ENCODE results near the gene PROP1.
"Not testable (repeated sequence)": the region's sequence is repeated elsewhere in the genome, so short reads cannot be mapped to it uniquely, and the experiment has no call there.

PROP1 gene

GRCh38 chr5:177995691-177996595 is at the start of gene PROP1:
TSS of gene PROP1 (minus strand) at chr5:177996242. CDS start at chr5:177995933, 309 bp downstream.
- no peak for DNase-seq

DNA sequence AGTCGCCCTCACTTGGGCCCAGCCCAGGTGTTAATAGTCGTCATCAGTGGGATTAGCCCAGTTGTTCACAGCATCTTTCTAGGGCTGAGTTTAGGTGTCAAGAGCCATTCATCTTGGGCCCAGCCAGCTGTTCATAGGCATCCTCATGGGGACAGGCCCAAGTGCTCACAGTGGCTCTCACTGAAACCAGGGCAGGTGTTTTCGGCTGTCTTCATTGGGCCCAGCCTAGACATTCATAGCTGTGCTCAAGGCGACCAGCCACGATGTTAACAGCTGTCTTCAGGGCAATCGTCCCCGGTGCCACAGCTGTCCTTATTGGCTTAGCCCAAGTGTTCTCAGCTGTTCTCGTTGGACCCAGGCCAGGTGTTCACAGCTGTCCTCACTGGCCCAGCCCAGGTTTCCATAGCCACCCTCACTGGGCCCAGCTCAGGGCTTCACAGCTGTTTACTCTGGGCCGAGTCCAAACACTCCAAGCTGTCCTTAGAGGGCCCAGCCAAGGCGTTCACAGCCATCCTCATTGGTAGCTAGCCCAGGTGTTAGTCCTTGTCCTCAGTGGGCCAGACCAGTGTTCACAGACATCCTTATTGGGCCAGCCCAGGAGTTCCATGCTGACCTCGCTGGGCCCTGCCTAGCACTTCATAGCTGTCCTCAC is 23.5 kb upstream of the PROP1 start:
- DNase-seq, result not testable (repeated sequence)

DNA sequence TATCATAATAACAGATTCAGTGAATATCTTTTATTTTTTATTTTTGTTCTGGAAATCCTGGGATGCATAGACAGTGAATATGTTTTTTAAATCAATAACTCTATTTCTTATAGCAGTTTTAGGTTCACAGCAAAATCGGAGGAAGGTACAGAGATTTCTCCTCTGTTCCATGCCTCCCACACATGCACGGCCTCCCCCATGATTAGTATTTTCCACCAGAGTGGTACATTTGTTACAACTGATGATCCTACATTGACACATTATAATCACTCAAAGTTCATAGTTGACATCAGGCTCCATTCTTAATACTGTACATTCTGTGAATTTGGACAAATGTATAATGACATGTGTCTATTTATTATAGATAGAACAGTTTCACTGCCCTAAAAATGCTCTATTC is 16.7 kb upstream of the PROP1 start:
- not testable (repeated sequence) for DNase-seq

DNA sequence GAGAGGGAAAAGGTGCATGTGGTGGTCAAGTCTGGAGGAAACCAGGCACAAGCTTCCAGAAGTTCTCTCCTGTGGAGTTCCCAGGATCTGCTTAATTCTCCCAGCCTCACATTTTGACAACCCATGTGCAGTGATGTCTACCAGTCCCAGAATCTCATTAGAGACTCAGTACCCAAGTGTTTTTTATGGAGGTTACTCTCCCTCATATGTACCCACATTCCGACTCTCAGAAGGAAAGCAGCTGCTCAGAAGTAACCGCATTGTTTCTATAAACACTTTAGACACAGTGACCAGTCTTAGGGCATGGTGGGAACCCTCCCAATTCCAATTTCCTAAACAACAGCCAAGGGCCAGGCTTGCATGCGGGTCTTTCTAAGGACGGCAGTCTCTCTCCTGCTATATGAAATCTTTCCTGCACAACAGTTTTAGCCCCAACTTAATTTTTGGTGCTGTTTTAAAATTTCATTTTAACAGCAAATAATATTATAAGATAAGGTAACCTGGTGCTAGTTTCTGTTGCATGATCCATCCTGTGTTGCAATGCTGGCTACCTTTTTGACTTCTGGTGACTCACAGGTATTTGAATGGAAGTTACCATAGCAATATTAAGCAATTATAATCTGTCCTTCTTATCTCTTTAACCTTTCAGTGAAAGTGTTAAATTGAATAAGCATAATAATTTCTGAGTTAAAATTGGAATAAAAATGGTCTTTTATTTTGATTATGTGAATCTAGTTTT is 15.9 kb upstream of the PROP1 start:
- not testable (repeated sequence) for DNase-seq

DNA sequence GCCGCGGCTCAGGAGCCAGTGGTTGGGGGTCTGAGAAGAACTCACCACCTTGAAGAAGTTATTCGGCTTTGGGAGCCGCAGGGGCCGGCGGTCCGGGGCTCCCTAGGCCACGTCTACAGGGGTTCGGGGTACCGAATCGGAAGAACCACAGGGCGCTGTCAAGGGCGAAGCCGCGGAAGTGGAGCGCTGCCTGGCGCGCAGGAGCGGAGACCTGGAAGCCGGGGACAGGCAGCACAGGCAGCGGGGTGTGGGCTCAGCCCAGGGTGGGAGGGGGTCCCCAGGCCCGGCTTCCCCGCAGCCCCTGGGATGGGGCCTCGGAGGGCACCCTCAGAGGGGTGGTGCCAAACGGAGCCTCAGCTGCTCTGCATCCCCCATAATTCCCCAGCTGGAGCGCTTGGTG is 11.2 kb upstream of the PROP1 start:
- not testable (repeated sequence) for DNase-seq

DNA sequence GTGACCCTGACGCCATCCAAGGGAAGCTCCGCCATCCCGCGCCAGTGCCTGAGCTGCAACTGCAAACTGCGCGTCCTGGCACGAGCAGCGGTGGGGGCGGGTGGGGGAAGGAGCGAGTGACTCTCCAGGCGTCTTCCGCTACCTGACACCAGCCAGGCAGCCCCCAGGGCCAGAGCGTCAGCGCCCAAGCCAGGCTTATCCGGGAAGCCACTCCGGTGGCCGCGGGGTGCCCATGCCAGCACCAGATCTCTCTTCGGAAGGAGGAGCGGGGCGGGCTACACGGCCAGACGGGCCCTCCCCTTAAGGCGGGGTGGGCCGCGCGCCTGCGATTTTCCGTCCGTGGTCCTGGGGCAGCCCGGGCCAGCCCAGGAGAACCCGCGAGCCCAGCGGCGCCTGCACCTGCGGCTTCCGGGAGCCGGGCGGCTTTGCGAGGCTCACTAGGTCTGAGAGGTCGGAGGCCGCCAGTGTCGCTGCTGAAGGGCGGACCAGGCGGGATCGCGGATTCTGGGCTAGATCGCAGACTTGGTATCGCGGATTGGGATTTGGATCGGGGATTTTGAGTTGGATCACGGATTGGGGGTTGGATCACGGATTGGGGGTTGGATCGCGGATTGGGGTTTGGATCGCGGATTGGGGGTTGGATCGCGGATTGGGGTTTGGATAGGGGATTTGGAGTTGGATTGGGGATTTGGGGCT is 10.6 kb upstream of the PROP1 start:
- DNase-seq, result not testable (repeated sequence)

DNA sequence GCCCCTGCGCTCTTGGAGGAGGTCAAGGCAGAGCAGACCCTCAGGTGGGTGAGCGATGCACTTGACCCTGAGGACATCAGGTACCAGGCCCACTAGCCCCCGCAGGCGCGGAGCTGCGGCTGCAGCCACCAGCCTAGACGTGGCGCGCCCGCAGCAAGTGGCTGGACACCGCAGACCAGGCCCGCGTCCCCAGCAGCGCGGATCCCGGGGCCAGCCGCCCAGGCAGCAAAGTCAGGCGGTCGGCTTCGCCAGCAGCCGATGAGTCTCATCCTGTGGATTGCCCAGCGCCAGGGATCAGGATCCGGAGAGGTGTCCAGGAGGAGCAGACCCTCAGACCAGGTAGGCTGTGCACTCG is 10.1 kb upstream of the PROP1 start:
- DNase-seq, result not testable (repeated sequence)

- DNase-seq, result no peak
These were observed 1.8 kb upstream of the PROP1 start for GRCh38 chr5:177997846-177998245.

DNA sequence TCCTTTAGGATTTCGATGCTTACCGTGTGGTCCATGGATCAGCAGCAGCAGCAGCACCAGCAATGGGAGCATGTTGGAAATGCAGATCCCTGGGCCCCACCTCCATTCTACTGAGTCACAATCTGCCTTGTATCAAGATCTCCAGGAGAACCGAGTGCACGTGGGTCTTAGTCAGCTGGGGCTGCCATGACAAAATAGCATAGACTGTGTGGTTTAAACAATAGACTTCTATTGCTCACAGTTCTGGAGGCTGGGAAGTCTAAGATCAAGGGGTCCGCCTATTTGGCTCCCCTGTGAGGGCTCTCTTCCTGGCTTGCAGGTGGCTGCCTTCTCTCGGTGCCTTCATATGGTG is 1.3 kb upstream of the PROP1 start:
- DNase-seq, result no peak

- no peak for DNase-seq
These were observed 747 bp upstream of the PROP1 start for GRCh38 chr5:177996660-177997318.

DNA sequence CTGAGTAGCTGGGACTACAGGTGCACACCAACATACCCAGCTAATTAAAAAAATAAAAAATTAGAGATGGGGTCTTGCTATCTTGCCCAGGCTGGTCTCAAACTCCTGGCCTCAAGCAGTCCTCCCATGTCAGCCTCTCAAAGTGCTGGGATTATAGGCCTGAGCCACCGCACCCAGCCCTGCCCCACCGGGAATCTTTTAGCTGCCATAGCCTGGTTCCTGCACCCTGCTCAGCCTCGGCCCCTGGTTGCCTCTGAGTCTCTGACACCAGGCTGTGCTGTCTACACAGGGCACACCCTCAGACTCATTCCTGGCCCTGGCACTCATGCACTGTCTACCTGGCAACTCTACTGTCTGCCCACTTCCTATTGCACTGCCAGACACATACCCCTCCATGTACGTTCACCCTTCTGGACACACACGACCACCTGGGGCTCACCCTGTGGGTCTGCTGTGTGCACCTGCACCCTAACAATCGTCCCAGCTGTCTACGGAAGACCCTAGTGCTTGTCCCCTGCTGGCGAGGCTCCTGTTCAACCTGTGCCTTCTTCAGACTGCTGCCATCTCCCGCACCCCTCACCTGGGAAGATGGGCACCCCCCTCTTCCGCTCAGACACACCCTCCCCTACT is 1.4 kb downstream of the PROP1 start:
- DNase-seq, result no peak

DNA sequence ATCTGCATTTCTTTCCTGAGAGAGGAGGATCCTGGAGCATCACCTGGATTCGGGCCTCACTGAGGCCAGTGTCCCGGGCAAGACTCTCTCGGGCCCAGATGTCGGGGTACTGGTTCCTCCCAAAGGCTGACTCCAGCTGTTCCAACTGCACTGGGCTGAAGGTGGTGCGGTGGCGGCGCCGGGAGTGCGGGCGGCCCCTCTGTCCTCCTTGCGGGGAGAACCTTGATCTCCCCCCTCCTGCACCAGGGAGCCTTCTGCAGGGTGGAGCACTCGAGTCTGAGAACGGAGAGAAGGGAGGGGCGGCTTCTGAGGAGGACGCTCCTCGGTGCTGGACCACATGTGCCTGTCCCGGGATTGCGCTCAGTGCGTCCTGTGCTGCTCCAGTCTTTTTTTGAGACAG is 2.0 kb downstream of the PROP1 start:
- DNase-seq, result no peak

DNA sequence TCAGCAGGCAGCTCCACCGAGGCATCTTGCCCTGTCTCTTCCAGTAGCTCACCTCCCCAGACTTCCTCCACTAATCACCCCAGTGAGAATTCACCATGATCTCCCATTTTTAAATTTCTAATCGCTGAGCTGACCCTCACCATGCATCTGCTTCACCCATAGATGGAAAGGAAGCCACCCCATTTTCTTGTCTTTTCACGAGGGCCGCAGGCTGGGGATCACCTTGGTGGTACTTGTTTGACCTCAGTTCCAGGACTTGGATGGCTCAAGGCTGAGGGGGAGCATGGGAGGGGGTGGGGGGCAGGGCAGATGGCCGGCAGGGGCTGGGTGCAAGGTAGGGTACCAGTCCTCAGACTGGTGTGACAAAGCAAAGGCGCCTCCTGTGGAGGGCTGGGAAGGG is 3.6 kb downstream of the PROP1 start:
- no peak for DNase-seq

DNA sequence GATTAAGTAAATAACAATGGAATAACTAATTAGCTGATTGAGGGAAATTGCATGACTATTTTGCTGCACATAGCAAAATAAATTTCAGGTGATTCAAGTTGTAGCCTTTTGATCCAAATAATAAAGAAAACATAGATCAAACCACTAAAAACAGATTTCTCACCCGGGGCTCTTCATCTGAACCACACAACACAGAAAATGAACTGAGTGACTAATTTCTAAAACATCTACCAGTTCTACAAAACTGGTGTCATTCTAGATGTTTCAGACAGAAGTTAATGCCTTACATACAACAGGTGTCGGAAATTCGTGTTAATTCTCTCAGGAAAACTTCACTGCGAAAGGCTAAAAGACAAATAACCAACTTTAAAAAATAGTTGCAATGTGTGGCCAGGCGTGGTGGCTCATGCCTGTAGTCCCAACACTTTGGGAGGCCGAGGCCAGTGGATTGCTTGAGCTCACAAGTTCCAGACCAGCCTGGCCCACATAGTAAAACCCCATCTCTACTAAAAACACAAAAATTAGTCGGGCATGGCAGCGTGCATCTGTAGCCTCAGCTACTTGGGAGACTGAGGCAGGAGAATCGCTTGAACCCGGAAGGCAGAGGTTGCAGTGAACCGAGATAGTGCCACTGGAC is 6.9 kb downstream of the PROP1 start:
- no peak for DNase-seq

- DNase-seq, result no peak
These were observed 8.7 kb downstream of the PROP1 start for GRCh38 chr5:177987326-177987725.

DNA sequence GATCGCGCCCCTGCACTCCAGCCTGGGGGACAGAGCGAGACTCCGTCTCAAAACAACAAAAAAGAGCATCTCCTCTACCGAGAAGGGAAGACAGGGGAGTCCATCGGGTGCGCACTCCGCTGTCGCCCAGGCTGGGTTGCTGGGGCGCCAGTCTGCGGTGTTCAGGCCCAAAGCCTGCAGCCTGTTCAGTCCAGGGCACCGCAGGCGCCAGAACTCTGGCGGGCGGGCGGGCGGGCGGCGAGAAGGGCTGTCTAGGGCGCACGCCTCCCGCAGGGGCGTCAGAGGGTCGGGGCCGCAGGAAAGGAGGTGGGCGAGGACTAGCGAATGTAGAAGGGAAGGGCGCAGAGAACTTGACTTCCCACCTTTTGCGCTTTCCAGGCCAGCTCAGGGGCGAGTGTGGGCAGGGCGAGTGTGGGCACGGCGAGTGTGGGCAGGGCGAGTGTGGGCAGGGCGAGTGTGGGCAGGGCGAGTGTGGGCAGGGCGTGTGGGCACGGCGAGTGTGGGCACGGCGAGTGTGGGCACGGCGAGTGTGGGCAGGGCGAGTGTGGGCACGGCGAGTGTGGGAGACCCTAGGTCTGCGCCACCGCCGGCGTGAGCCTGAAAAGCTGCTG is 10.5 kb downstream of the PROP1 start:
- no peak for DNase-seq

- no peak for DNase-seq
These were observed 11.3 kb downstream of the PROP1 start for GRCh38 chr5:177984584-177985206.

DNA sequence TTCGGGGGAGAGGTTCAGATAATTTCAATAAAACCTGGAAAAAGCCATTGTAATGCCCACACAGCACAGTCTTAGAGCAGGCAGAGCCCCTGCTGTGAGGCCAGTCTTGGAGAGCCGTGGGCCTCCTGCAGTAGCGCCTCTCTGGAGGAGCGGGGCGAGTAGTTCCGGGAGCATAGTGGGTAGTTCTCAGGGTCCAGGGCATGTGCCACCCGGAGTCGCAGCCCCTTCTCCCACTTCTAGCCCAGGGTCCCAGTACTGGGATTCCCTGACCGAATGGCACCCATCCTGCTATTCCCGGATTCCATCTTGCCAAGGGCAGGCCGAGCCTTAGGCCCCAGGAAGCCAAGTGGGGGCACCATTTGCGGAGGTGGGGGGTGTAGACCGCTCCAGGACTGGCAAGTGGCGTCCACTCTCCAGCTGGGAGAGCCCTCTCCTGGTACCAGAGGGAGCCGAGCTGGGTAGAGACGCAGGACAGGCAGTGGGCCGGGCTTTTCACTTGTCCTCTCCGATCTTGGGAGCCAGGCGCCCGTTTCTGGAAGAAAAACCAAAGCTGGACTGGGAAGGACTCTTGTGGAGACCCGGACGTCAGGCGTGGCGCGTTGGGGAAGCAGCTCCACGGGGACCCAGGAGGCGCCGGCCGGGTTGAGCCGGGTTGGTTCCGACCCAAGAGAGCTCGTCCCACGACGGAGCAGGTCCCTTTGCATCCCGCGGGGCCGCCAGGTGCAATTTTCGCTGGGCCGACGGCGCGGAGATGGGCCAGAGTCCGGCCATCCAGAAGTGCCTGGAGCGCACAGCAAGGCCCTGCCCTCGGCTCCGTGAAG is 12.1 kb downstream of the PROP1 start:
- DNase-seq, result no peak

GRCh38 chr5:177982956-177983355 is 13.1 kb downstream of the PROP1 start:
- no peak for DNase-seq
